HEK293 (cell line): ENCODE measurements around the gene PRDM7.

Experiments used
- ATF2 ChIP-seq: fragments of 450-650 bp; formaldehyde crosslinking; IDR thresholded peaks from 2 replicates; pipeline ENCODE4 v1.5.1; 2016; ENCODE audit warnings: missing biosample characterization, missing genetic modification characterization, low read depth
- KLF17 ChIP-seq: fragments of 450-650 bp; formaldehyde crosslinking; IDR thresholded peaks from 2 replicates; pipeline ENCODE4 v1.5.1; 2016; ENCODE audit warnings: missing biosample characterization, missing genetic modification characterization
- MYNN ChIP-seq: fragments of 450-650 bp; formaldehyde crosslinking; IDR thresholded peaks from 2 replicates; pipeline ENCODE4 v1.5.1; 2016; ENCODE audit warnings: missing biosample characterization, missing genetic modification characterization, borderline replicate concordance
- PATZ1 ChIP-seq: fragments of 450-650 bp; formaldehyde crosslinking; IDR thresholded peaks from 2 replicates; pipeline ENCODE4 v1.5.1; 2016; ENCODE audit warnings: missing biosample characterization, missing genetic modification characterization
- PRDM2 ChIP-seq: fragments of 450-650 bp; formaldehyde crosslinking; IDR thresholded peaks from 2 replicates; pipeline ENCODE4 v1.5.1; 2016; ENCODE audit warnings: missing biosample characterization, missing genetic modification characterization, borderline replicate concordance
- REST ChIP-seq: fragments of 450-650 bp; formaldehyde crosslinking; IDR thresholded peaks from 2 replicates; pipeline ENCODE4 v1.5.1; 2016; ENCODE audit warnings: missing biosample characterization, missing genetic modification characterization
- TCF7L2 ChIP-seq: IDR thresholded peaks from 2 replicates; pipeline ENCODE4 v1.6.1; 2011; ENCODE audit warnings: low read depth, mild to moderate bottlenecking, inconsistent platforms, low read length, moderate library complexity, borderline replicate concordance
- ZBTB48 ChIP-seq: fragments of 450-650 bp; formaldehyde crosslinking; IDR thresholded peaks from 2 replicates; pipeline ENCODE4 v1.5.1; 2016; ENCODE audit warnings: missing biosample characterization, missing genetic modification characterization
- ZBTB7A ChIP-seq: fragments of 450-650 bp; formaldehyde crosslinking; IDR thresholded peaks from 2 replicates; pipeline ENCODE4 v1.5.1; 2016; ENCODE audit warnings: low read depth, missing biosample characterization, missing genetic modification characterization
- ZFP69B ChIP-seq: fragments of 450-650 bp; formaldehyde crosslinking; IDR thresholded peaks from 2 replicates; pipeline ENCODE4 v1.5.1; 2016; ENCODE audit warnings: missing biosample characterization, missing genetic modification characterization
- ZNF133 ChIP-seq: fragments of 450-650 bp; formaldehyde crosslinking; IDR thresholded peaks from 2 replicates; pipeline ENCODE4 v1.5.1; 2016; ENCODE audit warnings: missing biosample characterization, missing genetic modification characterization
- ZNF155 ChIP-seq: fragments of 450-650 bp; formaldehyde crosslinking; IDR thresholded peaks from 2 replicates; pipeline ENCODE4 v1.5.1; 2016; ENCODE audit warnings: missing biosample characterization, missing genetic modification characterization
- ZNF211 ChIP-seq: fragments of 450-650 bp; formaldehyde crosslinking; IDR thresholded peaks from 2 replicates; pipeline ENCODE4 v1.5.1; 2016; ENCODE audit warnings: low read depth, missing biosample characterization, missing genetic modification characterization
- ZNF274 ChIP-seq, 2 experiments: fragments of 200-500 bp in 1 of 2; fragments of 450-650 bp in 1 of 2; sonication (Bioruptor generic) in 1 of 2; formaldehyde crosslinking in 1 of 2; IDR thresholded peaks; 2 replicates each; pipeline versions ENCODE4 v1.5.1 to v1.6.1; 2014 to 2016; ENCODE audit warnings: borderline replicate concordance in 1 of 2, inconsistent platforms in 1 of 2, low read length in 1 of 2, missing biosample characterization in 1 of 2, missing genetic modification characterization in 1 of 2
- ZNF302 ChIP-seq: fragments of 450-650 bp; formaldehyde crosslinking; IDR thresholded peaks from 2 replicates; pipeline ENCODE4 v1.5.1; 2016; ENCODE audit warnings: missing biosample characterization, missing genetic modification characterization, low read depth
- ZNF335 ChIP-seq: fragments of 450-650 bp; formaldehyde crosslinking; conservative IDR thresholded peaks from 2 replicates; pipeline ENCODE4 v1.5.1; 2016; ENCODE audit warnings: missing biosample characterization, missing genetic modification characterization
- ZNF48 ChIP-seq: fragments of 450-650 bp; formaldehyde crosslinking; IDR thresholded peaks from 2 replicates; pipeline ENCODE4 v1.5.1; 2016; ENCODE audit warnings: missing biosample characterization, missing genetic modification characterization
- ZNF555 ChIP-seq: fragments of 450-650 bp; formaldehyde crosslinking; conservative IDR thresholded peaks from 2 replicates; pipeline ENCODE4 v1.5.1; 2017; ENCODE audit warnings: missing biosample characterization, mild to moderate bottlenecking, missing genetic modification characterization, inconsistent platforms
- ZNF558 ChIP-seq: fragments of 450-650 bp; formaldehyde crosslinking; IDR thresholded peaks from 2 replicates; pipeline ENCODE4 v1.5.1; 2016; ENCODE audit warnings: missing biosample characterization, missing genetic modification characterization
- ZNF623 ChIP-seq: fragments of 450-650 bp; formaldehyde crosslinking; IDR thresholded peaks from 2 replicates; pipeline ENCODE4 v1.5.1; 2016; ENCODE audit warnings: missing biosample characterization, missing genetic modification characterization
- ZNF660 ChIP-seq: fragments of 450-650 bp; IDR thresholded peaks from 2 replicates; pipeline ENCODE4 v1.5.1; 2018; ENCODE audit warnings: missing biosample characterization, mild to moderate bottlenecking, missing genetic modification characterization
- ZNF701 ChIP-seq: fragments of 450-650 bp; formaldehyde crosslinking; IDR thresholded peaks from 2 replicates; pipeline ENCODE4 v1.5.1; 2016; ENCODE audit warnings: missing biosample characterization, missing genetic modification characterization
- ZNF704 ChIP-seq: fragments of 450-650 bp; formaldehyde crosslinking; IDR thresholded peaks from 2 replicates; pipeline ENCODE4 v1.5.1; 2016; ENCODE audit warnings: missing biosample characterization, missing genetic modification characterization
- ZNF792 ChIP-seq: fragments of 450-650 bp; formaldehyde crosslinking; IDR thresholded peaks from 2 replicates; pipeline ENCODE4 v1.5.1; 2016; ENCODE audit warnings: missing biosample characterization, missing genetic modification characterization

PRDM7 gene

GRCh38 chr16:90077240-90077756 is at the start of gene PRDM7 (continued):
- TF ChIP-seq KLF17 (no peak), ZNF302 (no peak), ZNF660 (tag by site-specific recombination) (peak; percentile 67; the same call in 1 of the 2 replicates), ATF2 (tag by site-specific recombination) (no peak), ZNF792 (no peak), REST (tag by site-specific recombination) (no peak), ZNF155 (tag by site-specific recombination) (no peak), ZFP69B (tag by site-specific recombination) (no peak), MYNN (tag by site-specific recombination) (no peak), ZNF133 (tag by site-specific recombination) (no peak), ZNF704 (tag by site-specific recombination) (no peak), ZNF558 (no peak), ZNF555 (no peak), ZNF335 (tag by site-specific recombination) (peak; percentile 75), ZNF623 (tag by site-specific recombination) (no peak), ZNF48 (tag by site-specific recombination) (no peak), PATZ1 (tag by site-specific recombination) (peak; percentile 90), ZNF701 (tag by site-specific recombination) (no peak), TCF7L2 (no peak), PRDM2 (tag by site-specific recombination) (no peak), ZBTB48 (tag by site-specific recombination) (no peak), ZBTB7A (tag by site-specific recombination) (no peak), ZNF211 (tag by site-specific recombination) (no peak), ZNF274 (IDR thresholded peaks at IDR 0.05; ENCODE audit: low read length) (no peak), ZNF274 (tag by site-specific recombination; IDR thresholded peaks at IDR 0.05; ENCODE audit: borderline replicate concordance) (no peak)
